T-helper 2 cell (primary cell): ENCODE measurements around the gene EFCAB10.
"Not testable (repeated sequence)": the region's sequence is repeated elsewhere in the genome, so short reads cannot be mapped to it uniquely, and the experiment has no call there.

Experiments used
- DNase-seq, 5 experiments: peaks; one replicate each; pipeline versions ENCODE4 v3.0.0 to v3.0.0-alpha.2; 2012 to 2022
- total RNA-seq, 2 donors: gene quantifications; one replicate each; lab custom pipeline; 2026; lab: John Stamatoyannopoulos, UW

Gene EFCAB10
- 0 to 0.88 reads per million in 2 donors for total RNA-seq

- peak in 3 of 5 experiments; percentile 17 to 71 (median 23) for DNase-seq
Observed at GRCh38 chr7:105581066-105581811, at the start of gene EFCAB10. EFCAB10 (minus strand) TSS chr7:105581493; CDS start chr7:105581463, 30 bp downstream.

GRCh38 chr7:105625986-105626385, 44.7 kb upstream of the EFCAB10 start:
- DNase-seq = no peak

- DNase-seq = no peak
Observed at GRCh38 chr7:105623906-105624305, 42.6 kb upstream of the EFCAB10 start.

GRCh38 chr7:105623378-105623777, 42.1 kb upstream of the EFCAB10 start:
- no peak for DNase-seq

- DNase-seq = no peak
Observed at GRCh38 chr7:105622106-105622731, 40.9 kb upstream of the EFCAB10 start.

GRCh38 chr7:105621617-105622016, 40.3 kb upstream of the EFCAB10 start:
- DNase-seq = no peak

GRCh38 chr7:105621176-105621575, 39.9 kb upstream of the EFCAB10 start:
- no peak for DNase-seq

GRCh38 chr7:105619590-105619989, 38.3 kb upstream of the EFCAB10 start:
- DNase-seq = no peak

GRCh38 chr7:105618016-105618296, 36.7 kb upstream of the EFCAB10 start:
- DNase-seq = no peak

GRCh38 chr7:105617280-105618015, 36.2 kb upstream of the EFCAB10 start:
- no peak for DNase-seq

- DNase-seq = no peak
Observed at GRCh38 chr7:105614341-105614840, 33.1 kb upstream of the EFCAB10 start.

GRCh38 chr7:105613611-105614330, 32.5 kb upstream of the EFCAB10 start:
- no peak for DNase-seq

GRCh38 chr7:105612806-105613205, 31.5 kb upstream of the EFCAB10 start:
- DNase-seq = no peak

- no peak for DNase-seq
Observed at GRCh38 chr7:105611856-105612775, 30.8 kb upstream of the EFCAB10 start.

GRCh38 chr7:105610165-105610930, 29.1 kb upstream of the EFCAB10 start:
- no peak for DNase-seq

- DNase-seq = no peak
Observed at GRCh38 chr7:105602325-105603305, 21.3 kb upstream of the EFCAB10 start.

GRCh38 chr7:105600720-105601550, 19.6 kb upstream of the EFCAB10 start:
- no peak for DNase-seq

- no peak for DNase-seq
Observed at GRCh38 chr7:105599551-105599950, 18.3 kb upstream of the EFCAB10 start.

- not testable (repeated sequence) for DNase-seq
Observed at GRCh38 chr7:105599080-105599479, 17.8 kb upstream of the EFCAB10 start.
